HFFc6 (cell line): ENCODE measurements around the gene NUBP2. TPM values are rescaled to one million over a fixed set of nuclear protein-coding genes. Genes with fewer than 3 reads are reported as not detected.

Experiments used
- DNase-seq: peaks from one replicate; pipeline ENCODE4 v3.0.0-alpha.2; 2018
- H3K27ac Mint-ChIP-seq: 2 replicates; pipeline ENCODE4 v1.8.0; 2020; ENCODE audit warnings: mild to moderate bottlenecking, mixed read lengths
- H3K27me3 Mint-ChIP-seq: 2 replicates; pipeline ENCODE4 v1.8.0; 2021; ENCODE audit warnings: mild to moderate bottlenecking, moderate library complexity, mixed read lengths; ENCODE audit not compliant: insufficient read depth
- H3K36me3 Mint-ChIP-seq: 2 replicates; pipeline ENCODE4 v1.8.0; 2021; ENCODE audit warnings: low read depth, mixed read lengths
- H3K4me1 Mint-ChIP-seq: 2 replicates; pipeline ENCODE4 v1.8.0; 2020; ENCODE audit warnings: low read depth, mixed read lengths
- H3K4me3 Mint-ChIP-seq: 2 replicates; pipeline ENCODE4 v1.8.0; 2020; ENCODE audit warnings: mild to moderate bottlenecking, moderate library complexity, mixed read lengths
- H3K9me3 Mint-ChIP-seq: 2 replicates; pipeline ENCODE4 v1.8.0; 2020; ENCODE audit warnings: mild to moderate bottlenecking, mixed read lengths
- CTCF ChIP-seq: fragments of 200-600 bp; sonication (generic); IDR thresholded peaks from 2 replicates; pipeline ENCODE4 v1.5.0; 2021; ENCODE audit warnings: antibody characterized with exemption, mild to moderate bottlenecking
- total RNA-seq, 6 experiments: library from RNA; stranded (reverse); fragmentation: NEBNext Ultra II Directional; extraction: Animal tissue kit (Norgen Biotek cat#: 25700); gene quantifications; 2 replicates in 1 of 6; 3 replicates in 5 of 6; pipeline ENCODE4 v1.2.3, GENCODE V29; 2021

NUBP2 gene
- total RNA-seq, 6 experiments from 2014 or later: 41.5 to 53.8 (median 43.5) TPM

DNA sequence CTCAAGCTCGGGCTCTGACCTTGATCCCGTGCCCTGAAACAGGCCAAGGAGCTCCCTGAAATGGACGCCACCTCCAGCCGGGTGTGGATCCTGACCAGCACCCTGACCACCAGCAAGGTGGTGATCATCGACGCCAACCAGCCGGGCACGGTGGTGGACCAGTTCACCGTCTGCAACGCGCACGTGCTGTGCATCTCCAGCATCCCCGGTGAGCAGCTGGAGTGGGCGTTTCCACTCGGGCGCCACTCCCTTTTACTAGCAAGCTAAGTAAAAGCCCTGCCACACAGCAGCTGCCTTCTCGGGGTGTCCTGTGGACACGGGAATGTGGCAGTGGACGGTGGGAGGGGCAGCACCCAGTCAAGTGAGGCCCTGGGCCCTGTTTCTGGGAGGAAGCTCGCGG lies 17.8 kb upstream of the NUBP2 start:
- peaks cover 8% of the 10 kb centered on the region for H3K27me3 Mint-ChIP-seq
- DNase-seq: no peak

GRCh38 chr16:1765826-1766225 lies 16.9 kb upstream of the NUBP2 start:
- no peak overlapping the region for H3K4me3 Mint-ChIP-seq
- H3K4me1 Mint-ChIP-seq: peaks cover 8% of the 10 kb centered on the region
- H3K36me3 Mint-ChIP-seq: peaks cover 10% of the 10 kb centered on the region
- DNase-seq: no peak
- H3K27ac Mint-ChIP-seq: no peak overlapping the region
- TF ChIP-seq CTCF: no peak
- peaks cover 5% of the 10 kb centered on the region for H3K27me3 Mint-ChIP-seq
- no peaks in the 10 kb centered on the region for H3K9me3 Mint-ChIP-seq

More for the DNA sequence above, 17.8 kb upstream of the NUBP2 start:
- no peak for TF ChIP-seq CTCF
- Mint-ChIP-seq H3K4me3 (no peak overlapping the region), H3K27ac (no peak overlapping the region), H3K4me1 (peaks cover 2% of the 10 kb centered on the region), H3K36me3 (peaks cover 10% of the 10 kb centered on the region), H3K9me3 (no peaks in the 10 kb centered on the region)

DNA sequence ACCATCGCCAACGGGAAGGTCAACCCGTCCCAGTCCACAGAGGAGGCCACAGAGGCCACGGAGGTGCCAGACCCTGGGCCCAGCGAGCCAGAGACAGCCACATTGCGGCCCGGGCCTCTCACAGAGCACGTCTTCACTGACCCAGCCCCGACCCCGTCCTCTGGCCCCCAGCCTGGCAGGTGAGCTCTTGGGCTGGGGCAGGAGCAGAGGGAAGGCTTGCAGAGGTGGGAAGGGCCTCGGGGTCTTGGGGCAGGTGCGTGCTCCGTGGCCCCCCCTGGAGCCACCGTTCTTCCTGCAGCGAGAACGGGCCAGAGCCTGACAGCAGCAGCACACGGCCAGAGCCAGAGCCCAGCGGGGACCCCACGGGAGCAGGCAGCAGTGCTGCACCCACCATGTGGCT lies 16.5 kb upstream of the NUBP2 start:
- H3K4me3 Mint-ChIP-seq: no peak overlapping the region
- peaks cover 4% of the 10 kb centered on the region; the same call in 1 of the 2 replicates for H3K27me3 Mint-ChIP-seq
- no peaks in the 10 kb centered on the region for H3K9me3 Mint-ChIP-seq
- H3K4me1 Mint-ChIP-seq: peaks cover 8% of the 10 kb centered on the region
- no peak for DNase-seq
- H3K36me3 Mint-ChIP-seq: peaks cover 8% of the 10 kb centered on the region
- no peak for TF ChIP-seq CTCF
- no peak overlapping the region for H3K27ac Mint-ChIP-seq

DNA sequence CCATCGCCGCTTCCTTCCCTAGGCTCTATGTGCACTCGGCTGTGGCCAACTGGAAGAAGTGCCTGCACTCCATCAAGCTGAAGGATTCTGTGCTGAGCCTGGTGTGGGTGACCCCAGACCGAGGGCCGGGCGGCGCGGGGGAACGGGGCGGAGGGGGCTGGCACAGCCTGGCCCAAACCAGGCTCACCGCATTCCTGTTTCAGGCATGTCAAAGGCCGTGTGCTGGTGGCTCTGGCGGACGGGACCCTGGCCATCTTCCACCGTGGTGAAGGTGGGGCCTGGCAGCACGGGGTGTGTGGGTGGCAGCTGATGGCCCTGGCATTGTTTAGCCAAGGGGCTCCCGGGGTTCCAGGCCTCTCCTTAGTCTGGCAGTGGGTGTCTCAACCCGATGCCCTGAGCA lies 16.1 kb upstream of the NUBP2 start:
- peaks cover 4% of the 10 kb centered on the region; the same call in 1 of the 2 replicates for H3K27me3 Mint-ChIP-seq
- no peaks in the 10 kb centered on the region for H3K9me3 Mint-ChIP-seq
- H3K36me3 Mint-ChIP-seq: peaks cover 3% of the 10 kb centered on the region; the same call in 1 of the 2 replicates
- peaks cover 9% of the 10 kb centered on the region for H3K4me1 Mint-ChIP-seq
- H3K4me3 Mint-ChIP-seq: no peak overlapping the region
- H3K27ac Mint-ChIP-seq: no peak overlapping the region
- no peak for DNase-seq
- TF ChIP-seq CTCF: no peak

DNA sequence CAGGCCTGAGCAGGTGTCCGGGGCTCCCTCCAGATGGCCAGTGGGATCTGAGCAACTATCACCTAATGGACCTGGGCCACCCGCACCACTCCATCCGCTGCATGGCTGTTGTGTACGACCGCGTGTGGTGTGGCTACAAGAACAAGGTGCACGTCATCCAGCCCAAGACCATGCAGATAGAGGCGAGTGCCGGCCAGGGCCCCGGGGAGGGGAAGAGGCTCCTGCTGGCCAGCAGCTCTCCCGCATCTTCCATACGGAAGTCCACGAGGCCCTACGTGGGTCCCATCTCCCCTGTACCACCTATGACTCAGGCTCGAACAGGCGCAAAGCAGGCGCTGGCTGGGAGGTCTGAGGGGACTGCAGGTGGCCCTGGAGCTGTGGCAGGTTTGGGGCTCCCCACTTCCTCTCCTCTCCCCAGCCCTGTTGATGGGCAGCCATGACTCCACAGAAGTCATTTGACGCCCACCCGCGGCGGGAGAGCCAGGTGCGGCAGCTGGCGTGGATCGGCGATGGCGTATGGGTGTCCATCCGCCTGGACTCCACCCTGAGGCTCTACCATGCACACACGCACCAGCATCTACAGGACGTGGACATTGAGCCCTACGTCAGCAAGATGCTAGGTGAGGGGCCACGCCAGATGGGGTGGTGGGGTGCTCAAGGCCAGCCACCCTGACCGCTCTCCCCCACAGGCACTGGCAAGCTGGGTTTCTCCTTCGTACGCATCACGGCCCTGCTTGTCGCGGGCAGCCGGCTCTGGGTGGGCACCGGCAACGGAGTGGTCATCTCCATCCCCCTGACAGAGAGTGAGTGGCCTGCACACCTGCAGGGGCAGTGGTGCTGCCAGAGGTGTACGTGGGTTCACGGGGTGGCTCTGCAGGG lies 15.4 kb upstream of the NUBP2 start:
- H3K27ac Mint-ChIP-seq: no peak overlapping the region
- peaks cover 11% of the 10 kb centered on the region for H3K27me3 Mint-ChIP-seq
- DNase-seq: no peak
- H3K9me3 Mint-ChIP-seq: no peaks in the 10 kb centered on the region
- H3K4me3 Mint-ChIP-seq: no peak overlapping the region
- peaks cover 16% of the 10 kb centered on the region for H3K4me1 Mint-ChIP-seq
- TF ChIP-seq CTCF: no peak
- H3K36me3 Mint-ChIP-seq: peaks cover 10% of the 10 kb centered on the region
